Nephron progenitor cell (in vitro differentiated cells): ENCODE measurements around the gene PDRG1.
"Not testable (repeated sequence)": the region's sequence is repeated elsewhere in the genome, so short reads cannot be mapped to it uniquely, and the experiment has no call there.

Experiments used
- DNase-seq: peaks from one replicate; pipeline ENCODE4 v3.0.0; 2021
- H3K27ac Mint-ChIP-seq: 2 replicates; pipeline ENCODE4 v1.8.0; 2021; ENCODE audit warnings: mild to moderate bottlenecking, moderate library complexity, mixed read lengths
- H3K27me3 Mint-ChIP-seq: 2 replicates; pipeline ENCODE4 v1.8.0; 2021; ENCODE audit warnings: mild to moderate bottlenecking, low read depth, mixed read lengths; ENCODE audit not compliant: poor library complexity
- H3K36me3 Mint-ChIP-seq: 2 replicates; pipeline ENCODE4 v1.8.0; 2021; ENCODE audit warnings: low read depth, mixed read lengths
- H3K4me1 Mint-ChIP-seq: 2 replicates; pipeline ENCODE4 v1.8.0; 2021; ENCODE audit warnings: mixed read lengths
- H3K4me3 Mint-ChIP-seq: 2 replicates; pipeline ENCODE4 v1.8.0; 2021; ENCODE audit warnings: mild to moderate bottlenecking, moderate library complexity, mixed read lengths
- H3K9me3 Mint-ChIP-seq: 2 replicates; pipeline ENCODE4 v1.8.0; 2021; ENCODE audit warnings: mild to moderate bottlenecking, moderate library complexity, mixed read lengths
- TF ChIP-seq, protein P1 (sequence below): fragments of 200-600 bp; sonication (generic); IDR thresholded peaks from 2 replicates; pipeline ENCODE4 v1.5.0; 2021; ENCODE audit warnings: antibody characterized with exemption

The PDRG1 gene

DNA sequence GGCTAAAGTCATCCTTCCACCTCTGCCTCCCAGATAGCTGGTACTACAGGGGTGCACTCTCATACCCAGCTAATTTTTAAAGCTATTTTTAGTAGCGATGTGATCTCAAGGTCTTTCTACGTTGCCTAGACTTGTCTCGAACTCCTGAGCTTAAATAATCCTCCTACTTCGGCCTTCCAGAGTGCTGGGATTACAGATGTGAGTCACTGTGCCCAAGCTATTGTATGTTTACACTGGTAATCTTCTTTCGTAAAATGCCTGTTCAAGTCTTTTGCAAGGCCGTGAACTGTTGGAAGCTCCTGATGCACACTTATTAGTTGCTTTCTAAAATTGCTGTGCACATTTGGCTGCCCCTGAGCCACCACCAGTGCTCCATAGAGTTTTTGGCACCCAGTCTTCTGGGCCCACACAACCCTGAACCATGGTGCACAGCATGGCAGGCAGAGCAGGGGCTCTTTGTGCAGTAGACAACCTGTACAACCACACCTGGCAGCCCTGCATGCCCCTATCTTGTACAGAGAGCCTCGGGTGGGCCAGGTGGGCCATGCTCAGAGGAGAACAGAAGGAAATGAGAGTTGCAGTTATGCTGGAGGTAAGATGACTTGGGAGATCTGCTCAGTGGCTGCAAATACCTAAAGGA lies 33.3 kb downstream of the PDRG1 start:
- Mint-ChIP-seq H3K27ac (peak overlapping the region; percentile 66), H3K27me3 (peaks cover 4% of the 10 kb centered on the region), H3K9me3 (peaks cover 8% of the 10 kb centered on the region), H3K36me3 (no peaks in the 10 kb centered on the region), H3K4me1 (peaks cover 45% of the 10 kb centered on the region), H3K4me3 (no peak overlapping the region)
- TF ChIP-seq, protein P1, sequence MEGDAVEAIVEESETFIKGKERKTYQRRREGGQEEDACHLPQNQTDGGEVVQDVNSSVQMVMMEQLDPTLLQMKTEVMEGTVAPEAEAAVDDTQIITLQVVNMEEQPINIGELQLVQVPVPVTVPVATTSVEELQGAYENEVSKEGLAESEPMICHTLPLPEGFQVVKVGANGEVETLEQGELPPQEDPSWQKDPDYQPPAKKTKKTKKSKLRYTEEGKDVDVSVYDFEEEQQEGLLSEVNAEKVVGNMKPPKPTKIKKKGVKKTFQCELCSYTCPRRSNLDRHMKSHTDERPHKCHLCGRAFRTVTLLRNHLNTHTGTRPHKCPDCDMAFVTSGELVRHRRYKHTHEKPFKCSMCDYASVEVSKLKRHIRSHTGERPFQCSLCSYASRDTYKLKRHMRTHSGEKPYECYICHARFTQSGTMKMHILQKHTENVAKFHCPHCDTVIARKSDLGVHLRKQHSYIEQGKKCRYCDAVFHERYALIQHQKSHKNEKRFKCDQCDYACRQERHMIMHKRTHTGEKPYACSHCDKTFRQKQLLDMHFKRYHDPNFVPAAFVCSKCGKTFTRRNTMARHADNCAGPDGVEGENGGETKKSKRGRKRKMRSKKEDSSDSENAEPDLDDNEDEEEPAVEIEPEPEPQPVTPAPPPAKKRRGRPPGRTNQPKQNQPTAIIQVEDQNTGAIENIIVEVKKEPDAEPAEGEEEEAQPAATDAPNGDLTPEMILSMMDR, result no peak
- DNase-seq, result no peak

DNA sequence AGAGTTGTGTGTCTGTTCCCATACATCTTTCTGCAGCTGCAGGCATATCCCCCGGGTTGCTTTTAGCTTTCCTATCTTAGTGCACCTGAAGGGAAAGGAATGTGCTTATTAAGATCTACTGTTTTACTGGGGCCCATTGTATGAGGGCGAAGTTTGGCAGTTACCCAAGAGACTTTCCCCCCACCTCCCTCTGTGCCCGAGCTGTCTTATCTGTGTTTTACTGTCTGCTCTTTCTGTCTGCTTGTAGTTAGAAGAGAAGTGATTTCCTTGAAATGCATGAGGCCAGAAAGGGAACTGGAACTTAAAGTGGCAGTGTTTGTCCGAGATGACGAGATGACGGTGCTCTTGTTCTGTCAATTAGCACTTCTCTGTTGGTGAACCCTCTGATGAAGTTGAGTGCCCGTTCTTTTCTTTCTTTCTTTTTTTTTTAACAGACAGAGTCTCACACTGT lies 33.9 kb downstream of the PDRG1 start:
- Mint-ChIP-seq H3K27ac (peak overlapping the region; percentile 66), H3K4me1 (peaks cover 45% of the 10 kb centered on the region)
- DNase-seq, H3K36me3 Mint-ChIP-seq, H3K9me3 Mint-ChIP-seq, H3K4me3 Mint-ChIP-seq, H3K27me3 Mint-ChIP-seq: not testable (repeated sequence)

GRCh38 chr20:31916708-31917107 lies 35.1 kb downstream of the PDRG1 start:
- H3K4me3 Mint-ChIP-seq, result no peak overlapping the region
- TF ChIP-seq, protein P1, result no peak
- DNase-seq, result no peak
- no peaks in the 10 kb centered on the region for H3K36me3 Mint-ChIP-seq
- H3K27me3 Mint-ChIP-seq, result peaks cover 3% of the 10 kb centered on the region
- peaks cover 8% of the 10 kb centered on the region for H3K9me3 Mint-ChIP-seq
- peaks cover 46% of the 10 kb centered on the region for H3K4me1 Mint-ChIP-seq
- no peak overlapping the region for H3K27ac Mint-ChIP-seq

DNA sequence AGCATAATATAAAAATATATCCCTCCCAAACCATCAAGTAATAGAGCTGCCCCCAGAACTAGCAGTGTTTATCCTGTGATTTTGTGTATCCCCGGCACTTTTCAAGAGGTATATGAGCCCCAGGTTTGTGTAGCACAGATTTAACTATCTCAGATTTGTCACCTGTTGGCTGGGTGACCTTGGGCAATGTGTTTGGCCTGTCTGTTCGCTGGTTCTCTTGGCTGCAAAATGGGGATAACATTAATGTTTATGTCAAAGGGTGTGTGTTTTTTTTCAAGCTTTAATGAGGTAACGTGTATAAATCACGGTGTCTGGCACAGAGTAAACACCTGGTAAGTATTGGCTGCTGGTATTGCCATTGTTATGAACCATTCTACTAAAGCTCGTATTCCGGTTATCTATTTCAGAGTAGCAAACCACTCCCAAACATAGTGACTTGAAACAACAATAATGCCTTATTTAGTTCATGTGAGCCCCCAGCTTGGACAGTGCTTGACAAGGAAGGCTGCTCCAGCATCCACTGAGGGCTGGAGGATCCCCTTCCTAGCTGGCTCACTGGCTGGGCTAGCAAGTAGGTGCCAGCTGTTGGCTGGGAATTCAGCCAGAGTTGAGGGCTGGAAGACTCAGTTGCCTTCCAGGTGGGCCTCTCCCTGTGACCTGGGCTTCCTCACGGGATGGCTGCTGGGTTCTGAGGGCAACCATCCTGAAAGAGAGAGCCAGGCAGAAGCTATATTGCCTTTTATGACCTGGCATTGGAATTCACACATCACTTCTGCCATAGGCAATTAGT lies 36.2 kb downstream of the PDRG1 start:
- no peak for DNase-seq
- peaks cover 3% of the 10 kb centered on the region for H3K27me3 Mint-ChIP-seq

GRCh38 chr20:31914170-31914569 lies 37.7 kb downstream of the PDRG1 start:
- Mint-ChIP-seq H3K4me3 (no peak overlapping the region), H3K27me3 (peaks cover 3% of the 10 kb centered on the region), H3K27ac (no peak overlapping the region), H3K36me3 (no peaks in the 10 kb centered on the region), H3K9me3 (peaks cover 8% of the 10 kb centered on the region), H3K4me1 (peaks cover 35% of the 10 kb centered on the region)
- TF ChIP-seq, protein P1, result no peak
- DNase-seq, result no peak

More for the DNA sequence above, 36.2 kb downstream of the PDRG1 start:
- Mint-ChIP-seq H3K9me3 (peaks cover 8% of the 10 kb centered on the region), H3K4me1 (peaks cover 45% of the 10 kb centered on the region), H3K4me3 (no peak overlapping the region), H3K27ac (no peak overlapping the region), H3K36me3 (no peaks in the 10 kb centered on the region)
- TF ChIP-seq, protein P1, result no peak

DNA sequence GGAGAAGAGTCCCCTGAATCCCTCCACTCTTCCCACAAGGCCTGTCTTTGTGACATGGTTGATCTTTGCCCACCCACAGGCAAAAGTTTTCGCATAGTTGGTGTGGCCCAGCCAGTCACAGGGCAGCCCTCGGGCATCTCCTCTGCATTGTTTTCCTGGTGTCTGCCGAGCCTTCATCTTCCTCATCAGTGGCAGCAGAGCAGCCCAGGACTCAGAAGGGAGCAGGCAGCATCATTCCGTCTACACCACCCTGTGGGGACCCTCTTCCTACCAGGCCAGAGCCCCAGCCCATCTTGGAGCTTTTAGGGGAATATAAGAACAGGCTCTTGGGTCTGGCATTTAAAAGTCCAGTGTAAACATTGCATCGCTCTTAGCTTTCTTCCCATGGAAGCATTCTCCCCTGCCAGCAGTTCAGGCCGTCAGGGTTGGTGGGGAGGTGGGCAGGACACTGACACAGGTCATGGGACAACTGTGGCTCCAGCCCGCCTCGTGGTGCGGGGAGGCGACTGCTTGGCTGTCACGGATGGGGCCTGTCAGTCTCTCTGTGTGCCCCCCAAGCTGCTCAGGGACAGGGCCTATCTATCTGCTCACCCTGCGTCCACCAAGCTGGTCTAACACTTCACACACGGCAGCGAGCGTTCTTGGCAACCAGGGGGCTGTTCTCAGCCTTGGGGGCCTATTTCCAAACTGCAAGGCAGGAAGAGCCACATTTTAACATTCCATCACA lies 38.3 kb downstream of the PDRG1 start:
- H3K4me1 Mint-ChIP-seq, result peaks cover 35% of the 10 kb centered on the region
- H3K27me3 Mint-ChIP-seq, result peaks cover 3% of the 10 kb centered on the region
- no peak for DNase-seq
- no peaks in the 10 kb centered on the region for H3K36me3 Mint-ChIP-seq
- TF ChIP-seq, protein P1, result no peak
- H3K4me3 Mint-ChIP-seq, result no peak overlapping the region
- peaks cover 8% of the 10 kb centered on the region for H3K9me3 Mint-ChIP-seq
- no peak overlapping the region for H3K27ac Mint-ChIP-seq
